ENCODE measurements around the gene EMX1. TPM values are rescaled to one million over a fixed set of nuclear protein-coding genes. Genes with fewer than 3 reads are reported as not detected.

The EMX1 gene
- total RNA-seq, result 27.9 TPM

GRCh38 chr2:72917138-72917876 lies at the start of gene EMX1:
TSS of gene EMX1 (plus strand) at chr2:72917519. CDS start at chr2:72917853, 334 bp downstream.

GRCh38 chr2:72887032-72887739 lies 30.1 kb upstream of the EMX1 start, which contains the start of gene SPR:
TSS of gene SPR (plus strand) at chr2:72887408. CDS start at chr2:72887433, 25 bp downstream.

Other genes with a start within 250 kb of the EMX1 start
- gene EXOC6B, start 91.5 kb upstream of the EMX1 start, total RNA-seq, result 105 TPM
- 1.3 TPM for gene SPR, start 30.1 kb upstream of the EMX1 start, total RNA-seq
- gene SFXN5, start 154.2 kb downstream of the EMX1 start, total RNA-seq, result 31.6 TPM
- gene RAB11FIP5, start 195.4 kb downstream of the EMX1 start, total RNA-seq, result 9.1 TPM